Neuronal stem cell (in vitro differentiated cells): Measurements from ENCODE around the gene MSS51.

Experiments
- DNase-seq: peaks from one replicate; pipeline ENCODE4 v3.0.0-alpha.2; 2013; ENCODE audit warnings: low spot score
- H2AFZ ChIP-seq: one replicate; pipeline ENCODE4 v1.6.1; 2013; ENCODE audit warnings: mild to moderate bottlenecking, low read length, inconsistent platforms
- H2AK5ac ChIP-seq: 2 replicates; pipeline ENCODE4 v1.6.1; 2013; ENCODE audit warnings: low read depth, mild to moderate bottlenecking, inconsistent platforms, low read length, moderate library complexity, mixed read lengths
- H2BK120ac ChIP-seq: 2 replicates; pipeline ENCODE4 v1.6.1; 2013; ENCODE audit warnings: low read depth, mild to moderate bottlenecking, inconsistent platforms, low read length, moderate library complexity, mixed read lengths
- H2BK12ac ChIP-seq: one replicate; pipeline ENCODE4 v1.6.1; 2013; ENCODE audit warnings: low read length, inconsistent platforms
- H2BK15ac ChIP-seq: 2 replicates; pipeline ENCODE4 v1.6.1; 2013; ENCODE audit warnings: mild to moderate bottlenecking, low read length, inconsistent platforms, mixed read lengths
- H2BK5ac ChIP-seq: one replicate; pipeline ENCODE4 v1.6.1; 2013; ENCODE audit warnings: inconsistent platforms, mild to moderate bottlenecking, low read length, moderate library complexity
- H3K14ac ChIP-seq: one replicate; pipeline ENCODE4 v1.6.1; 2013; ENCODE audit warnings: low read length, inconsistent platforms
- H3K18ac ChIP-seq: 2 replicates; pipeline ENCODE4 v1.6.1; 2013; ENCODE audit warnings: low read length, inconsistent platforms
- H3K23ac ChIP-seq: 2 replicates; pipeline ENCODE4 v1.6.1; 2013; ENCODE audit warnings: low read depth, mild to moderate bottlenecking, mixed read lengths, low read length, inconsistent platforms; ENCODE audit not compliant: poor library complexity
- H3K27ac ChIP-seq: replicated peaks from 3 replicates; pipeline ENCODE4 v1.5.1; 2013; ENCODE audit warnings: low read length, inconsistent platforms
- H3K27me3 ChIP-seq, 3 experiments: 2 replicates each; pipeline ENCODE4 v1.6.1; 2013; ENCODE audit warnings: low read length in 3 of 3, mild to moderate bottlenecking in 2 of 3, inconsistent platforms in 1 of 3, low read depth in 1 of 3, mixed read lengths in 1 of 3, moderate library complexity in 1 of 3; ENCODE audit not compliant: control insufficient read depth in 3 of 3, insufficient read depth in 3 of 3
- H3K36me3 ChIP-seq, 2 donors: replicated peaks in 1 of 2; 2 replicates each; pipeline ENCODE4 v1.6.1; 2013; ENCODE audit warnings: low read length in 2 of 2; ENCODE audit not compliant: control insufficient read depth in 2 of 2, insufficient read depth in 2 of 2
- H3K4ac ChIP-seq: 2 replicates; pipeline ENCODE4 v1.6.1; 2013; ENCODE audit warnings: inconsistent platforms, mild to moderate bottlenecking, low read length, moderate library complexity
- H3K4me1 ChIP-seq, 2 donors: 1 replicate in 1 of 2; 2 replicates in 1 of 2; pipeline ENCODE4 v1.6.1; 2013; ENCODE audit warnings: low read length in 2 of 2, low read depth in 1 of 2; ENCODE audit not compliant: control insufficient read depth in 2 of 2, insufficient read depth in 1 of 2
- H3K4me2 ChIP-seq: one replicate; pipeline ENCODE4 v1.6.1; 2013; ENCODE audit warnings: mild to moderate bottlenecking, low read length, inconsistent platforms; ENCODE audit not compliant: insufficient read depth, poor library complexity, severe bottlenecking
- H3K4me3 ChIP-seq, 2 donors: 2 replicates each; pipeline ENCODE4 v1.5.1; 2013; ENCODE audit warnings: low read length in 2 of 2, mild to moderate bottlenecking in 2 of 2, inconsistent platforms in 1 of 2, moderate library complexity in 1 of 2
- H3K79me1 ChIP-seq: one replicate; pipeline ENCODE4 v1.6.1; 2013; ENCODE audit warnings: low read depth, mild to moderate bottlenecking, inconsistent platforms, low read length, moderate library complexity
- H3K9ac ChIP-seq: one replicate; pipeline ENCODE4 v1.6.1; 2013; ENCODE audit warnings: mild to moderate bottlenecking, low read depth, low read length, inconsistent platforms; ENCODE audit not compliant: poor library complexity
- H3K9me3 ChIP-seq, 2 donors: replicated peaks in 1 of 2; 2 replicates each; pipeline versions ENCODE3 to v1.6.1; 2013; ENCODE audit warnings: low read length in 2 of 2, mild to moderate bottlenecking in 2 of 2, inconsistent platforms in 1 of 2, low read depth in 1 of 2, mixed read lengths in 1 of 2, moderate library complexity in 1 of 2; ENCODE audit not compliant: control insufficient read depth in 2 of 2, insufficient read depth in 1 of 2
- H4K8ac ChIP-seq: one replicate; pipeline ENCODE4 v1.6.1; 2013; ENCODE audit warnings: low read depth, mild to moderate bottlenecking, inconsistent platforms, low read length, moderate library complexity
- H4K91ac ChIP-seq: one replicate; pipeline ENCODE4 v1.6.1; 2013; ENCODE audit warnings: low read length, low read depth, mild to moderate bottlenecking, inconsistent platforms; ENCODE audit not compliant: poor library complexity
- WGBS, 2 donors: extraction: QIAGEN DNeasy Blood & Tissue Kit; methylation state at CpG; one replicate each; pipeline ENCODE4 v1.1.7; 2013; ENCODE audit warnings: missing lambda C conversion rate in 2 of 2, mixed read lengths in 1 of 2; ENCODE audit not compliant: insufficient read length in 2 of 2, insufficient replicate concordance in 1 of 2; ENCODE audit errors: extremely low coverage in 2 of 2; 5-methylcytosine and 5-hydroxymethylcytosine counted together

Gene MSS51

GRCh38 chr10:73432646-73433537, 469 bp downstream of the MSS51 start:
- no peak for DNase-seq
- no CpG with 5 or more reads among the region's 2 CpGs for WGBS, 2 donors

GRCh38 chr10:73426318-73426717, 7.0 kb downstream of the MSS51 start:
- no peak overlapping the region for H3K9ac ChIP-seq
- no peak overlapping the region for H2BK12ac ChIP-seq
- no CpG with 5 or more reads among the region's 4 CpGs for WGBS, 2 donors
- no peak overlapping the region for H3K23ac ChIP-seq
- H3K4me1 ChIP-seq: no peaks in the 10 kb centered on the region
- no peak overlapping the region for H2BK5ac ChIP-seq
- no peak overlapping the region for H3K4me2 ChIP-seq
- no peaks in the 10 kb centered on the region for H3K79me1 ChIP-seq
- DNase-seq: no peak
- H4K8ac ChIP-seq: no peak overlapping the region
- H3K9me3 ChIP-seq: no peaks in the 10 kb centered on the region
- no peak overlapping the region for H2BK120ac ChIP-seq
- no peak overlapping the region for H2AFZ ChIP-seq
- H4K91ac ChIP-seq: no peak overlapping the region
- no peak overlapping the region for H3K4ac ChIP-seq
- no peak overlapping the region for H3K4me3 ChIP-seq
- H3K18ac ChIP-seq: no peak overlapping the region
- H3K27ac ChIP-seq: no peak overlapping the region
- no peak overlapping the region for H3K14ac ChIP-seq
- H2AK5ac ChIP-seq: no peak overlapping the region
- H3K36me3 ChIP-seq: peaks cover 6 to 66% of the 10 kb centered on the region in 2 donors
- H2BK15ac ChIP-seq: no peak overlapping the region
- no peaks in the 10 kb centered on the region for H3K27me3 ChIP-seq

More at GRCh38 chr10:73432646-73433537, 469 bp downstream of the MSS51 start:
- no peaks in the 10 kb centered on the region for H3K9me3 ChIP-seq
- no peak overlapping the region for H3K23ac ChIP-seq
- no peak overlapping the region for H4K91ac ChIP-seq
- no peak overlapping the region for H3K27ac ChIP-seq
- H2BK15ac ChIP-seq: no peak overlapping the region
- no peak overlapping the region for H3K4ac ChIP-seq
- no peak overlapping the region for H4K8ac ChIP-seq
- H3K79me1 ChIP-seq: no peaks in the 10 kb centered on the region
- H3K18ac ChIP-seq: no peak overlapping the region
- no peak overlapping the region for H3K14ac ChIP-seq
- no peak overlapping the region for H2BK120ac ChIP-seq
- H2AFZ ChIP-seq: no peak overlapping the region
- no peak overlapping the region for H3K4me3 ChIP-seq
- no peak overlapping the region for H2BK5ac ChIP-seq
- H3K4me2 ChIP-seq: no peak overlapping the region
- no peak overlapping the region for H2AK5ac ChIP-seq
- H3K27me3 ChIP-seq: no peaks in the 10 kb centered on the region
- no peaks in the 10 kb centered on the region for H3K4me1 ChIP-seq
- H2BK12ac ChIP-seq: no peak overlapping the region
- H3K36me3 ChIP-seq: peaks cover 2 to 35% of the 10 kb centered on the region in 2 donors
- no peak overlapping the region for H3K9ac ChIP-seq

- H2AK5ac ChIP-seq: no peak overlapping the region
- DNase-seq: no peak
- no peak overlapping the region for H2BK120ac ChIP-seq
- H4K8ac ChIP-seq: no peak overlapping the region
- H2AFZ ChIP-seq: no peak overlapping the region
- no peak overlapping the region for H3K14ac ChIP-seq
- no peak overlapping the region for H2BK12ac ChIP-seq
- no peak overlapping the region for H3K27ac ChIP-seq
- no peak overlapping the region for H4K91ac ChIP-seq
- no peaks in the 10 kb centered on the region for H3K4me1 ChIP-seq
- no peaks in the 10 kb centered on the region for H3K27me3 ChIP-seq
- no peak overlapping the region for H2BK15ac ChIP-seq
- no peak overlapping the region for H3K18ac ChIP-seq
- no peak overlapping the region for H3K4me2 ChIP-seq
- no peak overlapping the region for H3K4ac ChIP-seq
- H3K79me1 ChIP-seq: no peaks in the 10 kb centered on the region
- H2BK5ac ChIP-seq: no peak overlapping the region
- H3K4me3 ChIP-seq: no peak overlapping the region
- H3K9ac ChIP-seq: no peak overlapping the region
- no CpG with 5 or more reads among the region's 3 CpGs for WGBS, 2 donors
- no peak overlapping the region for H3K23ac ChIP-seq
- peaks cover 6 to 66% of the 10 kb centered on the region in 2 donors for H3K36me3 ChIP-seq
- H3K9me3 ChIP-seq: no peaks in the 10 kb centered on the region
Measured at GRCh38 chr10:73424478-73424877, 8.9 kb downstream of the MSS51 start.

- no peak overlapping the region for H2BK12ac ChIP-seq
- no peaks in the 10 kb centered on the region for H3K4me1 ChIP-seq
- no peak for DNase-seq
- no peak overlapping the region for H3K9ac ChIP-seq
- no peak overlapping the region for H3K4me3 ChIP-seq
- H3K27ac ChIP-seq: no peak overlapping the region
- H3K4me2 ChIP-seq: no peak overlapping the region
- no peaks in the 10 kb centered on the region for H3K9me3 ChIP-seq
- no peaks in the 10 kb centered on the region for H3K79me1 ChIP-seq
- H2BK15ac ChIP-seq: no peak overlapping the region
- no peak overlapping the region for H2BK120ac ChIP-seq
- no peak overlapping the region for H2AFZ ChIP-seq
- no peaks in the 10 kb centered on the region for H3K27me3 ChIP-seq
- H2BK5ac ChIP-seq: no peak overlapping the region
- no peak overlapping the region for H4K8ac ChIP-seq
- no peak overlapping the region for H3K18ac ChIP-seq
- no peak overlapping the region for H3K23ac ChIP-seq
- H3K4ac ChIP-seq: no peak overlapping the region
- no peak overlapping the region for H2AK5ac ChIP-seq
- H4K91ac ChIP-seq: no peak overlapping the region
- no peak overlapping the region for H3K14ac ChIP-seq
- peaks cover 6 to 60% of the 10 kb centered on the region in 2 donors for H3K36me3 ChIP-seq
Measured at GRCh38 chr10:73423309-73423708, 10.1 kb downstream of the MSS51 start.
